ENCODE data around the gene TBC1D4. TPM values are rescaled to one million over a fixed set of nuclear protein-coding genes. Genes with fewer than 3 reads are reported as not detected.

TBC1D4 gene
- total and polyA plus RNA-seq, 2 experiments from 2014 or later: 5.5 to 13.5 TPM

DNA sequence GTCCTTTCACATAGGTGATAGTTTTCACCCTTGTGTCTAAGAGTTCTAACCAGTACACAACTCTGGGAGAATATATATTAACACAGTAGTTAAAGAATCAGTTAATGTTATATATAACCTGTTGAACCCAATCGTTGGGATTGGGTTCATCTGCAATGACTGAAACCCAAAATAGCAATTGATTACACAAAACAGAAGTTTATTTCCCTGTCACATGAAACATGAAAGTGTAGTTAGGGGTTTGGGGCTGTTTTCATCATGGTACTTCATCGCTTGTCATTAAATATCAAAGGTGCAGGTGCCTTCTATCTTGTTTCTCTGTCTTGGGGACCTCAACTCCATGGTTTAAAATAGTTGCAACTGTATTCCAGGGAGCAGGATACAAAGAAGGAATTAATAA lies 106.6 kb downstream of the TBC1D4 start:
- H3K36me3 ChIP-seq (ENCODE audit: low read depth): no peaks in the 10 kb centered on the region
- H2AFZ ChIP-seq: no peak overlapping the region
- H3K9me2 ChIP-seq (ENCODE audit: insufficient read depth): no peaks in the 10 kb centered on the region
- no peaks in the 10 kb centered on the region for H3K27me3 ChIP-seq (replicated peaks; ENCODE audit: insufficient read depth)
- H3K27ac ChIP-seq: no peak overlapping the region
- H3K79me2 ChIP-seq (ENCODE audit: insufficient read depth): peaks cover 6% of the 10 kb centered on the region; the same call in 1 of the 2 replicates
- H3K4me3 ChIP-seq: no peak overlapping the region
- no peak overlapping the region for H3K9ac ChIP-seq
- no peak for DNase-seq
- TF ChIP-seq EZH2phosphoT487 (IDR thresholded peaks at IDR 0.05; ENCODE audit: insufficient read depth, low read depth) (no peak), EZH2 (IDR thresholded peaks at IDR 0.05; ENCODE audit: insufficient read depth, poor library complexity, severe bottlenecking) (no peak)
- H3K4me2 ChIP-seq (ENCODE audit: unreplicated experiment): no peak overlapping the region
- in situ Hi-C loops (cut with MboI): loop anchor here (10.0 kb wide), 1 partner anchor 179 kb away; no protein-coding TSS in a partner anchor
- no peaks in the 10 kb centered on the region for H3K4me1 ChIP-seq (ENCODE audit: insufficient read depth)
- H3K9me3 ChIP-seq (ENCODE audit: low read depth): no peaks in the 10 kb centered on the region
- no peaks in the 10 kb centered on the region for H4K20me1 ChIP-seq (ENCODE audit: insufficient read depth)
- no peaks in the 10 kb centered on the region for H3F3A ChIP-seq (ENCODE audit: insufficient read depth)
- 74 to 81% methylated on average over 2 of the region's 2 CpGs for WGBS, 2 experiments (ENCODE audit: low coverage in 1 of 2, low lambda C conversion rate in 2 of 2, missing lambda C conversion rate in 2 of 2)

- no peak overlapping the region for H2AFZ ChIP-seq
- H3K4me3 ChIP-seq: no peak overlapping the region
- no peaks in the 10 kb centered on the region for H3K27me3 ChIP-seq (replicated peaks; ENCODE audit: insufficient read depth)
- H4K20me1 ChIP-seq (ENCODE audit: insufficient read depth): no peaks in the 10 kb centered on the region
- no peak overlapping the region for H3K4me2 ChIP-seq (ENCODE audit: unreplicated experiment)
- peaks cover 6% of the 10 kb centered on the region; the same call in 1 of the 2 replicates for H3K79me2 ChIP-seq (ENCODE audit: insufficient read depth)
- no peaks in the 10 kb centered on the region for H3F3A ChIP-seq (ENCODE audit: insufficient read depth)
- H3K36me3 ChIP-seq (ENCODE audit: low read depth): no peaks in the 10 kb centered on the region
- DNase-seq: no peak
- H3K27ac ChIP-seq: no peak overlapping the region
- H3K4me1 ChIP-seq (ENCODE audit: insufficient read depth): no peaks in the 10 kb centered on the region
- no peaks in the 10 kb centered on the region for H3K9me2 ChIP-seq (ENCODE audit: insufficient read depth)
- TF ChIP-seq EZH2phosphoT487 (IDR thresholded peaks at IDR 0.05; ENCODE audit: insufficient read depth, low read depth) (no peak), EZH2 (IDR thresholded peaks at IDR 0.05; ENCODE audit: insufficient read depth, poor library complexity, severe bottlenecking) (no peak)
- no peaks in the 10 kb centered on the region for H3K9me3 ChIP-seq (ENCODE audit: low read depth)
- WGBS, 2 experiments (ENCODE audit: low coverage in 1 of 2, low lambda C conversion rate in 2 of 2, missing lambda C conversion rate in 2 of 2): 64 to 70% methylated on average over 5 of the region's 5 CpGs
- no peak overlapping the region for H3K9ac ChIP-seq
- in situ Hi-C loops (cut with MboI): loop anchor here (10.0 kb wide), 1 partner anchor 181 kb away; no protein-coding TSS in a partner anchor
These were observed 108.0 kb downstream of the TBC1D4 start for GRCh38 chr13:75373988-75374387.

GRCh38 chr13:75372923-75373841 lies 108.8 kb downstream of the TBC1D4 start:
- H3K9ac ChIP-seq: no peak overlapping the region
- peaks cover 5% of the 10 kb centered on the region for H3K4me1 ChIP-seq (ENCODE audit: insufficient read depth)
- H3K79me2 ChIP-seq (ENCODE audit: insufficient read depth): peaks cover 6% of the 10 kb centered on the region; the same call in 1 of the 2 replicates
- no peaks in the 10 kb centered on the region for H3K9me3 ChIP-seq (ENCODE audit: low read depth)
- no peaks in the 10 kb centered on the region for H3K36me3 ChIP-seq (ENCODE audit: low read depth)
- no peak overlapping the region for H3K4me2 ChIP-seq (ENCODE audit: unreplicated experiment)
- H3K4me3 ChIP-seq: no peak overlapping the region
- WGBS, 2 experiments (ENCODE audit: low coverage in 1 of 2, low lambda C conversion rate in 2 of 2, missing lambda C conversion rate in 2 of 2): 78 to 81% methylated on average over 13 of the region's 13 CpGs
- H3K9me2 ChIP-seq (ENCODE audit: insufficient read depth): no peaks in the 10 kb centered on the region
- in situ Hi-C loops (cut with MboI): loop anchor here (10.0 kb wide), 1 partner anchor 182 kb away; no protein-coding TSS in a partner anchor
- H3F3A ChIP-seq (ENCODE audit: insufficient read depth): peaks cover 5% of the 10 kb centered on the region
- DNase-seq: no peak
- TF ChIP-seq EZH2phosphoT487 (IDR thresholded peaks at IDR 0.05; ENCODE audit: insufficient read depth, low read depth) (no peak), EZH2 (IDR thresholded peaks at IDR 0.05; ENCODE audit: insufficient read depth, poor library complexity, severe bottlenecking) (no peak)
- H3K27me3 ChIP-seq (replicated peaks; ENCODE audit: insufficient read depth): no peaks in the 10 kb centered on the region
- H4K20me1 ChIP-seq (ENCODE audit: insufficient read depth): no peaks in the 10 kb centered on the region
- no peak overlapping the region for H3K27ac ChIP-seq
- H2AFZ ChIP-seq: no peak overlapping the region

DNA sequence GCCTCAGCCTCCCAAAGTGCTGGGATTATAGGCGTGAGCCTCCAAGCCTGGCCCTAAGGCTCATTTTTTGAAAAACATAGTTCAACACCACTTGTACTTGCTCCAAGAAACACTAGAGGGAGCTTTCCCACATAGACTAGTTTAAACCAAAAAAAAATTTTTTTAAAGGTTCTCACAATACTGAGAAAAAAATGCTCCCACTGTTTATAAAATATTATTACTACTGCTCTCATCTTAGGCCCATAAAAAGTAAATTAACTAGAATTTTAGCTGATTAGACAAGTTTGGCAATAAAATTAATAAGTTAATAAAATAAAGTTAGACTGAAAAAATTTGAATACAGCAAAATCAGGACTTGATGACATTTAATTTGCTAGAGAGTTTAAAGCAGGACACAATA lies 109.5 kb downstream of the TBC1D4 start:
- Histone ChIP-seq H3K9me2 (ENCODE audit: insufficient read depth) (no peaks in the 10 kb centered on the region), H3K27me3 (replicated peaks; ENCODE audit: insufficient read depth) (no peaks in the 10 kb centered on the region), H3K27ac (no peak overlapping the region), H3K9me3 (ENCODE audit: low read depth) (no peaks in the 10 kb centered on the region), H3K79me2 (ENCODE audit: insufficient read depth) (peaks cover 6% of the 10 kb centered on the region; the same call in 1 of the 2 replicates), H3K4me1 (ENCODE audit: insufficient read depth) (peaks cover 12% of the 10 kb centered on the region), H3K36me3 (ENCODE audit: low read depth) (no peaks in the 10 kb centered on the region), H3K4me2 (ENCODE audit: unreplicated experiment) (no peak overlapping the region), H3K4me3 (no peak overlapping the region), H3F3A (ENCODE audit: insufficient read depth) (peaks cover 11% of the 10 kb centered on the region), H4K20me1 (ENCODE audit: insufficient read depth) (no peaks in the 10 kb centered on the region), H3K9ac (no peak overlapping the region), H2AFZ (no peak overlapping the region)
- DNase-seq: peak; percentile 79
- in situ Hi-C loops (cut with MboI): loop anchor here (10.0 kb wide), 1 partner anchor 182 kb away; no protein-coding TSS in a partner anchor
- WGBS, 2 experiments (ENCODE audit: low coverage in 1 of 2, low lambda C conversion rate in 2 of 2, missing lambda C conversion rate in 2 of 2): 7 to 17% methylated on average over 1 of the region's 1 CpG
- TF ChIP-seq EZH2phosphoT487 (IDR thresholded peaks at IDR 0.05; ENCODE audit: insufficient read depth, low read depth) (no peak), EZH2 (IDR thresholded peaks at IDR 0.05; ENCODE audit: insufficient read depth, poor library complexity, severe bottlenecking) (no peak)

All from GM23248 (cell line).